DND-41 (cell line): ENCODE measurements around the gene TSHR.
"Not testable (repeated sequence)": the region's sequence is repeated elsewhere in the genome, so short reads cannot be mapped to it uniquely, and the experiment has no call there.

Experiments used
- ATAC-seq: fragments of 200-7000 bp; cut with Tn5 transposase; 3 replicates; pipeline ENCODE4 v1.9.1; 2021; ENCODE audit warnings: low read depth; ENCODE audit not compliant: insufficient read depth
- DNase-seq: peaks from one replicate; pipeline ENCODE4 v3.0.0-alpha.2; 2020
- H2AFZ ChIP-seq: 2 replicates; pipeline ENCODE4 v1.6.0; 2012; ENCODE audit warnings: low read depth, low read length
- H3K27ac ChIP-seq: 2 replicates; pipeline ENCODE4 v1.5.1; 2012; ENCODE audit warnings: low read length, inconsistent platforms
- H3K27me3 ChIP-seq: fragments of 200-600 bp; sonication (generic); 2 replicates; pipeline ENCODE4 v1.6.0; 2012; ENCODE audit warnings: low read length, mild to moderate bottlenecking, inconsistent platforms; ENCODE audit not compliant: insufficient read depth, poor library complexity
- H3K36me3 ChIP-seq: 2 replicates; pipeline ENCODE4 v1.5.1; 2012; ENCODE audit warnings: low read length, inconsistent platforms; ENCODE audit not compliant: insufficient read depth
- H3K4me1 ChIP-seq: 2 replicates; pipeline ENCODE4 v1.5.1; 2012; ENCODE audit warnings: mild to moderate bottlenecking, low read length; ENCODE audit not compliant: insufficient read depth
- H3K4me2 ChIP-seq: 2 replicates; pipeline ENCODE4 v1.6.0; 2012; ENCODE audit warnings: mild to moderate bottlenecking, moderate library complexity, low read length, inconsistent platforms; ENCODE audit not compliant: insufficient read depth
- H3K4me3 ChIP-seq, 2 experiments: fragments of 200-600 bp in 1 of 2; shearing (Covaris generic) in 1 of 2; 2 replicates each; pipeline ENCODE4 v1.5.1; 2012 to 2016; ENCODE audit warnings: inconsistent platforms in 2 of 2, low read length in 2 of 2, mild to moderate bottlenecking in 2 of 2, low read depth in 1 of 2, moderate library complexity in 1 of 2
- H3K79me2 ChIP-seq: 2 replicates; pipeline ENCODE4 v1.6.0; 2012; ENCODE audit warnings: low read length, inconsistent platforms; ENCODE audit not compliant: insufficient read depth
- H3K9ac ChIP-seq: 2 replicates; pipeline ENCODE4 v1.6.0; 2012; ENCODE audit warnings: low read depth, mild to moderate bottlenecking, inconsistent platforms, low read length, moderate library complexity
- H3K9me3 ChIP-seq: 2 replicates; pipeline ENCODE4 v1.5.1; 2012; ENCODE audit warnings: low read length, moderate library complexity, mild to moderate bottlenecking, inconsistent platforms; ENCODE audit not compliant: insufficient read depth, severe bottlenecking
- H4K20me1 ChIP-seq: 2 replicates; pipeline ENCODE4 v1.6.0; 2012; ENCODE audit warnings: low read length; ENCODE audit not compliant: insufficient read depth
- CTCF ChIP-seq: IDR thresholded peaks from 2 replicates; pipeline ENCODE4 v1.5.1; 2012; ENCODE audit warnings: borderline replicate concordance, low read length, moderate library complexity, mild to moderate bottlenecking; ENCODE audit not compliant: poor library complexity, severe bottlenecking; ENCODE audit errors: extremely low read depth
- EZH2 ChIP-seq: IDR thresholded peaks from 3 replicates; pipeline ENCODE4 v1.6.1; 2012; ENCODE audit warnings: borderline replicate concordance, low read depth, mild to moderate bottlenecking, moderate library complexity, low read length, inconsistent platforms; ENCODE audit not compliant: severe bottlenecking

TSHR gene

GRCh38 chr14:81009346-81009745 lies 53.9 kb downstream of the TSHR start:
- Histone ChIP-seq H3K27ac (no peak overlapping the region), H3K27me3 (no peaks in the 10 kb centered on the region), H3K36me3 (peaks cover 8% of the 10 kb centered on the region), H4K20me1 (no peaks in the 10 kb centered on the region), H3K79me2 (peaks cover 40% of the 10 kb centered on the region), H3K4me1 (no peaks in the 10 kb centered on the region), H3K9me3 (no peaks in the 10 kb centered on the region), H3K4me3 (no peak overlapping the region), H2AFZ (no peak overlapping the region), H3K9ac (no peak overlapping the region), H3K4me2 (no peak overlapping the region)
- TF ChIP-seq CTCF (no peak), EZH2 (no peak)
- no peak for DNase-seq
- ATAC-seq: no peak

DNA sequence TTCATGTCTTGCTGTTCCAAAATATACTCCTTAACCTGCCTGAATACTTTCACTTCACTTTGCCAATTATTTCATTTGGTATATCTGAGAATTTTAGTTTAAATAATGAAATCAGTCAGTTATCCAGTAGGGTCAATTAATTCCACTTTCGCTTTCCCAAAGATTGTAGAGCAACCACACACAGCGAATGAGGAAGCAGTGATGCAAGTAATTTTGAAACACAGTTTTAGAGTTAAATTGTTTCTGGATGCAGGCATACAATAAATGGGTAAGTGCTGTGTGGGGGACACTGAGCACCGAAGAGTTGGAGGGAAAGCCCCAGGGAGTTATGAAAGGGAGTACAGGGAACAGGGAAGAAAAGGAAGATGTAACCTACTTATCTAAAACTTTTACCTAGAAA lies 62.8 kb downstream of the TSHR start:
- Histone ChIP-seq H3K9ac (no peak overlapping the region), H3K4me2 (no peak overlapping the region), H3K4me1 (no peaks in the 10 kb centered on the region), H4K20me1 (no peaks in the 10 kb centered on the region; the same call in 1 of the 2 replicates), H3K4me3 (no peak overlapping the region), H2AFZ (no peak overlapping the region), H3K36me3 (peaks cover 16% of the 10 kb centered on the region; the same call in 1 of the 2 replicates), H3K9me3 (no peaks in the 10 kb centered on the region), H3K79me2 (peaks cover 67% of the 10 kb centered on the region), H3K27ac (no peak overlapping the region; the same call in 1 of the 2 replicates), H3K27me3 (no peaks in the 10 kb centered on the region)
- no peak for TF ChIP-seq EZH2
- no peak for TF ChIP-seq CTCF
- DNase-seq: no peak
- ATAC-seq: peak; percentile 37; the same call in 1 of the 3 replicates

- TF ChIP-seq EZH2: no peak
- Histone ChIP-seq H3K4me2 (no peak overlapping the region), H3K79me2 (peaks cover 63% of the 10 kb centered on the region), H3K9me3 (no peaks in the 10 kb centered on the region), H4K20me1 (no peaks in the 10 kb centered on the region; the same call in 1 of the 2 replicates), H3K4me3 (no peak overlapping the region), H3K4me1 (no peaks in the 10 kb centered on the region), H3K27me3 (no peaks in the 10 kb centered on the region), H3K36me3 (peaks cover 20% of the 10 kb centered on the region; the same call in 1 of the 2 replicates), H3K9ac (no peak overlapping the region), H3K27ac (no peak overlapping the region), H2AFZ (no peak overlapping the region)
- no peak for DNase-seq
- ATAC-seq: no peak
Measured at GRCh38 chr14:81018684-81019083, 63.3 kb downstream of the TSHR start.

GRCh38 chr14:81019113-81019512 lies 63.7 kb downstream of the TSHR start:
- not testable (repeated sequence) for H3K4me2 ChIP-seq, H3K27me3 ChIP-seq, H3K4me3 ChIP-seq, H2AFZ ChIP-seq, H3K9me3 ChIP-seq, H3K9ac ChIP-seq, H3K27ac ChIP-seq, H3K4me1 ChIP-seq, DNase-seq, H4K20me1 ChIP-seq, ATAC-seq
- Histone ChIP-seq H3K36me3 (peaks cover 20% of the 10 kb centered on the region; the same call in 1 of the 2 replicates), H3K79me2 (peaks cover 59% of the 10 kb centered on the region)
